Neural progenitor cell (in vitro differentiated cells): ENCODE measurements around the gene ADAMTS19. TPM values are rescaled to one million over a fixed set of nuclear protein-coding genes. Genes with fewer than 3 reads are reported as not detected.

Source experiments
- DNase-seq: peaks from one replicate; pipeline ENCODE4 v3.0.0-alpha.2; 2016; ENCODE audit warnings: low spot score
- H2AFZ ChIP-seq: fragments of 200-600 bp; sonication (generic); replicated peaks from 2 replicates; pipeline ENCODE4 v1.6.1; 2016; ENCODE audit warnings: antibody characterized with exemption
- H3F3A ChIP-seq: fragments of 200-600 bp; sonication (generic); 2 replicates; pipeline ENCODE4 v1.6.1; 2016; ENCODE audit warnings: antibody characterized with exemption, low read depth
- H3K27ac ChIP-seq: fragments of 200-600 bp; sonication (generic); 2 replicates; pipeline ENCODE4 v1.5.1; 2016; ENCODE audit warnings: mild to moderate bottlenecking
- H3K27me3 ChIP-seq: fragments of 200-600 bp; sonication (generic); 2 replicates; pipeline ENCODE4 v1.6.1; 2016; ENCODE audit warnings: mild to moderate bottlenecking, moderate library complexity
- H3K36me3 ChIP-seq: fragments of 200-600 bp; sonication (generic); 2 replicates; pipeline ENCODE4 v1.5.1; 2016
- H3K4me1 ChIP-seq: fragments of 200-600 bp; sonication (generic); 2 replicates; pipeline ENCODE4 v1.6.1; 2016; ENCODE audit warnings: mixed run types
- H3K4me2 ChIP-seq: fragments of 200-600 bp; sonication (generic); 2 replicates; pipeline ENCODE4 v1.6.1; 2016
- H3K4me3 ChIP-seq: fragments of 200-600 bp; sonication (generic); 2 replicates; pipeline ENCODE4 v1.5.1; 2016
- H3K79me2 ChIP-seq: fragments of 200-600 bp; sonication (generic); 2 replicates; pipeline ENCODE4 v1.6.1; 2016; ENCODE audit warnings: low read depth
- H3K9ac ChIP-seq: fragments of 200-600 bp; sonication (generic); 2 replicates; pipeline ENCODE4 v1.6.1; 2016
- H3K9me3 ChIP-seq: fragments of 200-600 bp; sonication (generic); 2 replicates; pipeline ENCODE4 v1.5.1; 2016; ENCODE audit warnings: low read depth
- H4K20me1 ChIP-seq: fragments of 200-600 bp; sonication (generic); 2 replicates; pipeline ENCODE4 v1.6.1; 2016; ENCODE audit warnings: low read depth
- H3K27ac Mint-ChIP-seq: 3 replicates; pipeline ENCODE4 v1.8.0; 2021; ENCODE audit warnings: mixed read lengths
- H3K27me3 Mint-ChIP-seq: 2 replicates; pipeline ENCODE4 v1.8.0; 2022; ENCODE audit warnings: low read depth, mild to moderate bottlenecking, inconsistent platforms, moderate library complexity, mixed read lengths; ENCODE audit not compliant: insufficient read depth
- H3K36me3 Mint-ChIP-seq: 3 replicates; pipeline ENCODE4 v1.8.0; 2021; ENCODE audit warnings: mixed read lengths
- H3K4me1 Mint-ChIP-seq: 3 replicates; pipeline ENCODE4 v1.8.0; 2021; ENCODE audit warnings: mixed read lengths
- H3K4me3 Mint-ChIP-seq: 3 replicates; pipeline ENCODE4 v1.8.0; 2021; ENCODE audit warnings: mild to moderate bottlenecking, moderate library complexity, mixed read lengths
- H3K9me3 Mint-ChIP-seq: 3 replicates; pipeline ENCODE4 v1.8.0; 2020; ENCODE audit warnings: mixed read lengths
- EZH2 ChIP-seq: fragments of 200-600 bp; sonication (generic); IDR thresholded peaks from 2 replicates; pipeline ENCODE4 v1.6.1; 2017; ENCODE audit warnings: antibody characterized with exemption, mild to moderate bottlenecking, moderate library complexity
- EZH2phosphoT487 ChIP-seq: fragments of 200-600 bp; sonication (generic); IDR thresholded peaks from 2 replicates; pipeline ENCODE4 v1.6.1; 2017; ENCODE audit warnings: antibody characterized with exemption
- total RNA-seq: library from RNA; depleted of rRNA; stranded (reverse); fragments of >200 nt; gene quantifications from 2 replicates; pipeline ENCODE4 v1.2.3, GENCODE V29; 2015; ENCODE audit warnings: low replicate concordance
- TF ChIP-seq, protein P1 (sequence below): fragments of 200-600 bp; sonication (generic); IDR thresholded peaks from 2 replicates; pipeline ENCODE4 v1.5.1; 2017; ENCODE audit warnings: antibody characterized with exemption, mild to moderate bottlenecking

Gene ADAMTS19
- total RNA-seq, 1 donor from 2014 or later: 23.3 TPM

DNA sequence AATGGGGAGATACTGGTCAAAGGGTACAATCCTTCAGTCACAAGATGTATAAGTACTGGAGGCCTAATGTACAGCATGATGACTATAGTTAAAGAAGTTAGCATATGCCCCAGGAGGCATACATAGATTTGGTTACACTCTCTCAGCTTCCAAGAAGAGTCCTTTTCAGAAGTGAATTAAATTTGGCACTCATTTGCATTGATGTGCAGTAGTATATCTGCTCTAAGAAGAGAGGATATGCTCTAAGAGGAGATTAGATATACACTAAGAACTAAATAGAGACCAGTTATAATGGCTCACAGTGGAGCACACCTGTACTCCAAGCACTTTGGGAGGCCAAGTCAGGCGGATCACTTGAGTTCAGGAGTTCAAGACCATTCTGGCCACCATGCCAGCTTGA is 148.3 kb downstream of the ADAMTS19 start:
- Histone ChIP-seq H3K36me3 (no peaks in the 10 kb centered on the region), H3K27ac (no peak overlapping the region), H3K4me2 (no peak overlapping the region), H3K9ac (no peak overlapping the region), H3K4me1 (no peaks in the 10 kb centered on the region), H3K9me3 (no peaks in the 10 kb centered on the region), H2AFZ (no peak overlapping the region), H3K27me3 (no peaks in the 10 kb centered on the region), H3K79me2 (no peaks in the 10 kb centered on the region), H3K4me3 (no peak overlapping the region), H3F3A (no peaks in the 10 kb centered on the region), H4K20me1 (no peaks in the 10 kb centered on the region)
- H3K4me1 Mint-ChIP-seq: peaks cover 4% of the 10 kb centered on the region
- H3K9me3 Mint-ChIP-seq: peaks cover 3% of the 10 kb centered on the region
- H3K4me3 Mint-ChIP-seq: no peak overlapping the region
- no peak overlapping the region for H3K27ac Mint-ChIP-seq
- peaks cover 2% of the 10 kb centered on the region for H3K36me3 Mint-ChIP-seq
- peaks cover 4% of the 10 kb centered on the region for H3K27me3 Mint-ChIP-seq
- no peak for DNase-seq
- TF ChIP-seq EZH2phosphoT487 (no peak), EZH2 (no peak)
- TF ChIP-seq, protein P1, sequence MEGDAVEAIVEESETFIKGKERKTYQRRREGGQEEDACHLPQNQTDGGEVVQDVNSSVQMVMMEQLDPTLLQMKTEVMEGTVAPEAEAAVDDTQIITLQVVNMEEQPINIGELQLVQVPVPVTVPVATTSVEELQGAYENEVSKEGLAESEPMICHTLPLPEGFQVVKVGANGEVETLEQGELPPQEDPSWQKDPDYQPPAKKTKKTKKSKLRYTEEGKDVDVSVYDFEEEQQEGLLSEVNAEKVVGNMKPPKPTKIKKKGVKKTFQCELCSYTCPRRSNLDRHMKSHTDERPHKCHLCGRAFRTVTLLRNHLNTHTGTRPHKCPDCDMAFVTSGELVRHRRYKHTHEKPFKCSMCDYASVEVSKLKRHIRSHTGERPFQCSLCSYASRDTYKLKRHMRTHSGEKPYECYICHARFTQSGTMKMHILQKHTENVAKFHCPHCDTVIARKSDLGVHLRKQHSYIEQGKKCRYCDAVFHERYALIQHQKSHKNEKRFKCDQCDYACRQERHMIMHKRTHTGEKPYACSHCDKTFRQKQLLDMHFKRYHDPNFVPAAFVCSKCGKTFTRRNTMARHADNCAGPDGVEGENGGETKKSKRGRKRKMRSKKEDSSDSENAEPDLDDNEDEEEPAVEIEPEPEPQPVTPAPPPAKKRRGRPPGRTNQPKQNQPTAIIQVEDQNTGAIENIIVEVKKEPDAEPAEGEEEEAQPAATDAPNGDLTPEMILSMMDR: no peak

DNA sequence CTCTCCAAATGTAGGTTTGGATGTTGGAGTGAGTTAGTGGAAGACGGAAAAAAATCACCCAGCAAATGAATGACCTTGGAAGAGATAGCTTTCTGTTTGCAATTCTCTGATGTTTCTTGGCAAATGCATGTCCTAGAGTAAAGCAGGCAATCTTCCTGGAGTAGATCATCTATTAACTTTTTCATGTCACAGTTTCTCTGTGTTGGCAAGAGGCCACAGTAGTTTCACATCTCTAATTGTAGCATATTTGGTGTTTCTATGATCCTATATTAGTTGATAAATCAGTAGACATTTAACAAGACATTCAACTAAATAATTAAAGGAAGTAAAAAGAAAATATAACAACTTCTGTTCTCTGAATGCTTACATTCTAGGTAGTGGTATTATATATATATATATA is 149.6 kb downstream of the ADAMTS19 start:
- Mint-ChIP-seq H3K4me1 (no peaks in the 10 kb centered on the region), H3K27me3 (peaks cover 2% of the 10 kb centered on the region), H3K27ac (no peak overlapping the region), H3K9me3 (peaks cover 3% of the 10 kb centered on the region), H3K4me3 (no peak overlapping the region), H3K36me3 (peaks cover 2% of the 10 kb centered on the region)
- Histone ChIP-seq H2AFZ (no peak overlapping the region), H3K36me3 (no peaks in the 10 kb centered on the region), H3K79me2 (no peaks in the 10 kb centered on the region), H4K20me1 (no peaks in the 10 kb centered on the region), H3K27ac (no peak overlapping the region), H3K4me1 (no peaks in the 10 kb centered on the region), H3K9ac (no peak overlapping the region), H3K9me3 (no peaks in the 10 kb centered on the region), H3K27me3 (no peaks in the 10 kb centered on the region), H3K4me3 (no peak overlapping the region), H3K4me2 (no peak overlapping the region), H3F3A (no peaks in the 10 kb centered on the region)
- no peak for TF ChIP-seq EZH2phosphoT487
- TF ChIP-seq, protein P1: no peak
- TF ChIP-seq EZH2: no peak
- DNase-seq: no peak

DNA sequence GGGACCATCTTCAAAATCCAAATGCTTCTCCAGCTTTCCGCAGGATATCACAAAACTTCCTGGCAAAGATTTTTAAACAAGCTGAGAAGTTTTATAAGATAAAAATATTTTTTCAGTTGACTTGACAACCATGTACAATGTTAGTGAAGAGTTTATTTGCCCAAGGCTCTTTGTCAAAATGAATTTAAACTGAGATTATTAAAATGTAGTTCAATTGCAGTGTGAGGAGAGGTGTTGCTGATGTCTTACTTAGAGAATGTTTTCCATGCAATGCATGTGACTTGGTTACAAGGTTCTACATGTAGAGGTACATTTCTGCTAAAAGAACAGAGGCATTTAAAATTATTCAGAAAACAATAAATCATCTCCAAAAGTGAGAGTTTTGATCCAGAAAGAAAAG is 156.4 kb downstream of the ADAMTS19 start:
- Mint-ChIP-seq H3K4me1 (no peaks in the 10 kb centered on the region), H3K27me3 (no peaks in the 10 kb centered on the region), H3K27ac (no peak overlapping the region), H3K9me3 (peaks cover 2% of the 10 kb centered on the region), H3K36me3 (peaks cover 2% of the 10 kb centered on the region), H3K4me3 (no peak overlapping the region)
- no peaks in the 10 kb centered on the region for H3K27me3 ChIP-seq
- no peaks in the 10 kb centered on the region for H3K79me2 ChIP-seq
- no peak overlapping the region for H3K4me2 ChIP-seq
- H3K9me3 ChIP-seq: no peaks in the 10 kb centered on the region
- H4K20me1 ChIP-seq: no peaks in the 10 kb centered on the region
- H3K27ac ChIP-seq: no peak overlapping the region
- H3F3A ChIP-seq: no peaks in the 10 kb centered on the region
- no peak overlapping the region for H3K4me3 ChIP-seq
- no peak overlapping the region for H2AFZ ChIP-seq
- TF ChIP-seq, protein P1: no peak
- TF ChIP-seq EZH2: no peak
- DNase-seq: no peak
- no peak overlapping the region for H3K9ac ChIP-seq
- H3K4me1 ChIP-seq: peaks cover 6% of the 10 kb centered on the region
- H3K36me3 ChIP-seq: no peaks in the 10 kb centered on the region
